Measurements from ENCODE around the gene SHOC2. TPM values are rescaled to one million over a fixed set of nuclear protein-coding genes. Genes with fewer than 3 reads are reported as not detected.

Gene SHOC2
- total RNA-seq = 48.6 and 49.0 TPM in 2 replicates

DNA sequence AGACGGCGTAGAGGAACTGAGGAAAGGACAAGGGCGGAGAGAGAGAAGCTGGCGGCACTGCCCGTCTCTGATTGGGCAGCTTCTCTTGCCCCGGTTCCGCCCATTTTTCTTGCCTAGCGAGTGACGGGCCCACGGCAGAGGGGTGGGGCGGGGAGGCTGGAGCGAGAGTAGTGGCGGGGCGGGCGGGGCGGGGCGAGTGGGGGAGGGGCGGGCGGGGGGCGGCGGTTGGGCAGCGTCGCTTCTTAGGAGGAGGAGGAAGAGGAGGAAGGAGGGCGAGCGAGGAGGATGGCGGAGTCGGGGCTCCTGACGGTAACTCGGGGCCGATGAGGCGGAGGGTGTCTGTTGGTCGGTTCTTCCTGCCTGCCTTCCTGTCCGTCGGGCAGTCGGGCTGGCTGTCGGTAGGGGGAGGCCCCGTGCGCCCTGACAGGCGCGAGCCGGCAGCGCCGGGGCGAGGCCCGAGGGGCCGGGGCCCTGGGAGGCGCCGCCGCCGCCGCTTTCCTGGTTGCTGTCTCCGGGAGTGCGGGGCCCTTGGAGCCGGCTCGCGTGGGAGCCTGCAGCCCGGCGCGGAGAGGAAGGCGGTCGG is at the start of gene SHOC2:
SHOC2 (plus strand) TSS at position 256 of the 583 bp plus-strand sequence. CDS start 44,755 bp downstream, outside the sequence.

DNA sequence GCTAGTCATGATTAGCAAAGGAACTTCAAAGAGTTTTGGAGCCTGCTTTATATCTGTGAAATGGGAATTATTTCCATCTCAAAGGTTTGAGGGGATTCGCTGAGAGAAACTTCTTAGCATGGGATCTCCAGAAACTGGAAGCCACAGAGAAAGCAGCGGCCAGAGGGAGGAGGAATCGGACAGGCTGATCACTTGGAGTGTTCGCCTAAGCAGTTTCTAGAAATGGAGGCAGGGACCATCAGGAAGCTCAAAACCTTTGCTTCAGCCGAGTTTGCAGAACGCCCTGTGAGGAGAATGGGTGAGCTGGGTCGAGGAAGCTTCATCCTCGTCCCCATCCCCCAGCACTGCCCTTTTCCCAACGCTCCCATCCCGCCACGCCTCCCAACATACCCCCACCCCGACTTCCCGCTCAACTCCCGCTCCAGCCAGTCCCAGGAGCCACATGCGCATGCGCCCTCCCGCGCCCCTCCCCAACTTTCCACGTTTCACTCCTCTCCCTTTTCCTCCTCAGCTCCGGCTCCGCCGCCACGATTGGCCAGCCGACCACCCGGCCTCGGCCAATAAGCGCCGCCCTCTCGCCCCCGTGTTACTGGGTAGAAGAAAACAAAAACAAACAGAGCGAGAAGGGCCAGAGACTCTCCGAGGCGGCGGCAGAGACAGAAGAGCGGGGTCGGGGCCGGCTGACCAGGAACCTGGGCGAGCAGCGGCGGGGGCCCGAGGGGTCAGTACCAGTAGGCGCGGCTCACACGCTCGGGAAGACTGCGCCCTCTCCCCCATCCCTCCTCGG is 47.9 kb upstream of the SHOC2 start, which contains the start of gene PDCD4:
PDCD4 (plus strand) TSS at position 631 of the 787 bp plus-strand sequence. CDS start 4,100 bp downstream, outside the sequence.

DNA sequence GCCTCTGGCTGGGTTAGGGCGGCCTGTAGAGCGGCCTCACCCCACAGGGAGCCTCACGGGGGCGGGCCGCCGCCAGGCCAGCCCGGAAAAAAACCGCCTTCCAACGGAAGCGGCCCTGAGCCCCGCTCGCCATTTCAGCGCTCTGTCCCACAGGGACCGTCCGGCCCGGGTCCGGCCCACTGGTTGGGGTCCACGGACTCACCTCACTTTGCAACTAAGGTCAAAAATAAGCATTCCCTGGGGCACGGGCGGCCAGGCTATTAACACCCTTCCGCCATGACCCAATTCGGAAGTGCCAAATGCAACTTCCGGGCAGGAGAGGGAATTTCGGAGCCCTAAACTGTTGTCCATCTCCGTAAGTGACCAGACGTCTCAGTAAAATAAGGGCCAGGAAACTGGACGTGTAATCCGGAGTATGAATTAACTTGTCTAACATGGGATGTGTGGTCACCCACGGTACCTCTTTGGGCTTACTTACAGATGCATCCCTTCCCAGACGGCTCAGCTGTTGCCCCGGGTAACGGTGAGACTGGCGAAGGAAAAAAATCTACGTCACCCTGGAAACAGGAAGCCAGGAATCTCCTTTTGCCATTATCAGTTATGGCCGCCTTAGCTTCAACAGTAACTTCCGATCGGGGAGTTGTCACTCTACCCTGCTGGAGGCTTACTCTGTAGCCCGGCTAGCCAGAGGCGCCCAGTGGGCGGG is 608 bp upstream of the SHOC2 start, which contains the start of gene BBIP1:
BBIP1 (minus strand) TSS at position 538 of the 706 bp plus-strand sequence. CDS start 1,023 bp downstream, outside the sequence.

Other genes with a start within 250 kb of the SHOC2 start
- 43.9 and 70.8 TPM in 2 replicates for gene PDCD4, start 47.7 kb upstream of the SHOC2 start, total RNA-seq
- 31.7 and 43.1 TPM in 2 replicates for gene BBIP1, start 424 bp upstream of the SHOC2 start, total RNA-seq
- 0.81 and 4.2 TPM in 2 replicates for gene ADRA2A, start 157.4 kb downstream of the SHOC2 start, total RNA-seq

Data from aortic smooth muscle cell (primary cell).